ENCODE results near the gene MBL2. TPM values are rescaled to one million over a fixed set of nuclear protein-coding genes. Genes with fewer than 3 reads are reported as not detected.

MBL2 gene
- polyA plus RNA-seq, 1 donor (not counting 4 experiments of a cell fraction or from before 2014, with no cell fraction given): not detected

GRCh38 chr10:52720018-52720417 lies 52.6 kb downstream of the MBL2 start:
- Histone ChIP-seq H3K27ac (ENCODE audit: control insufficient read depth, insufficient read depth, low read length) (no peak overlapping the region), H4K20me1 (ENCODE audit: control insufficient read depth, extremely low read depth, insufficient read depth, low read length) (no peaks in the 10 kb centered on the region), H3K9ac (ENCODE audit: control insufficient read depth, extremely low read depth, insufficient read depth, low read length) (no peak overlapping the region), H3K4me1 (ENCODE audit: control insufficient read depth, extremely low read depth, insufficient read depth, low read length) (no peaks in the 10 kb centered on the region), H3K9me1 (ENCODE audit: control insufficient read depth, extremely low read depth, insufficient read depth, low read length) (no peaks in the 10 kb centered on the region), H3K27me3 (ENCODE audit: control insufficient read depth, extremely low read depth, insufficient read depth, low read length) (no peaks in the 10 kb centered on the region), H3K36me3 (ENCODE audit: control insufficient read depth in 2 of 2, extremely low read depth in 1 of 2, insufficient read depth in 2 of 2, low read length in 2 of 2) (no peaks in the 10 kb centered on the region), H2AFZ (ENCODE audit: control insufficient read depth, low read length) (no peak overlapping the region), H3K4me3 (ENCODE audit: control insufficient read depth in 2 of 3, extremely low read depth in 1 of 3, insufficient read depth in 2 of 3, low read depth in 1 of 3, low read length in 3 of 3) (no peak overlapping the region), H3K4me2 (ENCODE audit: control insufficient read depth, extremely low read depth, insufficient read depth, low read depth, low read length) (no peak overlapping the region), H3K9me3 (ENCODE audit: control insufficient read depth, low read depth, low read length) (no peaks in the 10 kb centered on the region), H3K79me2 (ENCODE audit: control insufficient read depth, insufficient read depth, low read length) (no peaks in the 10 kb centered on the region)
- DNase-seq (ENCODE audit: low read depth, low spot score): no peak
- dilution Hi-C loops (cut with MboI; ENCODE audit: extremely low pct_ligation_motif_present, low sequenced_read_pairs): no loop called here
- no peak for FAIRE-seq
- no peak for TF ChIP-seq EZH2 (IDR thresholded peaks at IDR 0.05; ENCODE audit: low read length)
- no peak for TF ChIP-seq CTCF (optimal IDR thresholded peaks at IDR 0.05 in 1 of 3, IDR thresholded peaks at IDR 0.05 in 1 of 3, conservative IDR thresholded peaks at IDR 0.05 in 1 of 3; ENCODE audit: extremely low read depth in 1 of 3, insufficient read depth in 2 of 3, low read length in 3 of 3)
